K562 (cell line): ENCODE measurements around the gene ZNF292.

Experiments used
- ARID3B ChIP-seq: fragments of 250-450 bp; sonication (Bioruptor Pico); IDR thresholded peaks from 2 replicates; pipeline ENCODE4 v1.4.0; 2020; ENCODE audit warnings: borderline replicate concordance
- CTCF ChIP-seq, 3 experiments: IDR thresholded peaks in 2 of 3; conservative IDR thresholded peaks in 1 of 3; 2 replicates each; pipeline ENCODE4 v1.5.1; 2011 to 2012; ENCODE audit warnings: low read length in 3 of 3, mild to moderate bottlenecking in 3 of 3, control low read depth in 2 of 3, improper control_type of control experiment in 1 of 3, inconsistent platforms in 1 of 3, low read depth in 1 of 3, mixed read lengths in 1 of 3, moderate library complexity in 1 of 3; ENCODE audit not compliant: insufficient read depth in 2 of 3
- DNMT1 ChIP-seq: fragments of 450-650 bp; IDR thresholded peaks from 2 replicates; pipeline ENCODE4 v1.6.1; 2016; ENCODE audit warnings: antibody characterized with exemption, mild to moderate bottlenecking
- NR2C1 ChIP-seq, 2 experiments: fragments of 450-650 bp; IDR thresholded peaks; 2 replicates each; pipeline ENCODE4 v1.6.1; 2017; ENCODE audit warnings: mild to moderate bottlenecking in 2 of 2, antibody characterized with exemption in 1 of 2, inconsistent platforms in 1 of 2, missing compliant biosample characterization in 1 of 2, missing genetic modification characterization in 1 of 2
- NR3C1 ChIP-seq: sonication (generic); formaldehyde crosslinking; IDR thresholded peaks from 2 replicates; pipeline ENCODE4 v1.8.1; 2022; ENCODE audit warnings: missing genetic modification reagents
- POLR2A ChIP-seq: fragments of 450-650 bp; conservative IDR thresholded peaks from 2 replicates; pipeline ENCODE4 v1.6.1; 2016
- TCF7 ChIP-seq: sonication (generic); IDR thresholded peaks from 2 replicates; pipeline ENCODE4 v1.6.1; 2016; ENCODE audit warnings: antibody characterized with exemption, borderline replicate concordance
- TCF7L2 ChIP-seq: fragments of 150-350 bp; IDR thresholded peaks from 2 replicates; pipeline ENCODE4 v1.6.1; 2016; ENCODE audit warnings: low read depth, mild to moderate bottlenecking, low read length, moderate library complexity
- USF1 ChIP-seq: sonication (generic); formaldehyde crosslinking; IDR thresholded peaks from 2 replicates; pipeline ENCODE4 v1.9.0; 2022; ENCODE audit warnings: mild to moderate bottlenecking, missing genetic modification reagents
- TF ChIP-seq, protein P1 (sequence below): sonication (generic); formaldehyde crosslinking; IDR thresholded peaks from 2 replicates; pipeline ENCODE4 v1.5.0; 2020; ENCODE audit warnings: missing genetic modification reagents

DNA sequence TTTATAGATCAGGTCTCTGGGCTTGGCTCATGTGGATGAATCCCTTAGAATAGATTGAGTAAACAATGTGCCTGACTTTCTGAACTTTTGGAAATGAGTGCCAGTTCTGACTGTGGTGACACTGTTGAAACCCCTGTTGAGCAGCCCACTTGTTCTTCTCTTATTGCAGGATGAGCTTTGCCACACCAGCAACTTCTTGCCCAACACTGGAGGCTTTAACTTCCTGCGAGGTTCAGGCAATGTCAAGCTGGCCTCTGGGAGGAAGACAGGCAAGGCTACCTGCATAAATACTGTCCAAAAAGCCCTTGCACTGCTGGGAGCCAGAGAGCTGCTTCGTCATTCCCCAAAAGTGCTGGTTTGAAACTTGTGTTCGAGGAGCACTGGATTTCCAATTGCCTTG lies 134.2 kb downstream of the ZNF292 start:
- TF ChIP-seq NR2C1 (IDR thresholded peaks at IDR 0.05): no peak
- TF ChIP-seq NR2C1 (tag; IDR thresholded peaks at IDR 0.05): no peak
- TF ChIP-seq CTCF (IDR thresholded peaks at IDR 0.05 in 2 of 3, conservative IDR thresholded peaks at IDR 0.05 in 1 of 3; ENCODE audit: insufficient read depth in 2 of 3, low read depth in 1 of 3, low read length in 3 of 3): no peak
- no peak for TF ChIP-seq USF1 (CRISPR knock-in tag)
- no peak for TF ChIP-seq ARID3B (CRISPR knock-in tag)
- TF ChIP-seq NR3C1 (CRISPR knock-in tag): no peak
- TF ChIP-seq POLR2A: no peak
- TF ChIP-seq, protein P1, sequence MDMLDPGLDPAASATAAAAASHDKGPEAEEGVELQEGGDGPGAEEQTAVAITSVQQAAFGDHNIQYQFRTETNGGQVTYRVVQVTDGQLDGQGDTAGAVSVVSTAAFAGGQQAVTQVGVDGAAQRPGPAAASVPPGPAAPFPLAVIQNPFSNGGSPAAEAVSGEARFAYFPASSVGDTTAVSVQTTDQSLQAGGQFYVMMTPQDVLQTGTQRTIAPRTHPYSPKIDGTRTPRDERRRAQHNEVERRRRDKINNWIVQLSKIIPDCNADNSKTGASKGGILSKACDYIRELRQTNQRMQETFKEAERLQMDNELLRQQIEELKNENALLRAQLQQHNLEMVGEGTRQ (CRISPR knock-in tag): no peak
- TF ChIP-seq TCF7: no peak
- TF ChIP-seq TCF7L2: no peak
- no peak for TF ChIP-seq DNMT1
